ENCODE data around the gene RUSC2.
"Not testable (repeated sequence)": the region's sequence is repeated elsewhere in the genome, so short reads cannot be mapped to it uniquely, and the experiment has no call there.

Gene RUSC2

GRCh38 chr9:35522187-35522586 is 32.3 kb downstream of the RUSC2 start:
- DNase-seq (ENCODE audit: low read depth in 4 of 4, low spot score in 1 of 4): no peak

DNA sequence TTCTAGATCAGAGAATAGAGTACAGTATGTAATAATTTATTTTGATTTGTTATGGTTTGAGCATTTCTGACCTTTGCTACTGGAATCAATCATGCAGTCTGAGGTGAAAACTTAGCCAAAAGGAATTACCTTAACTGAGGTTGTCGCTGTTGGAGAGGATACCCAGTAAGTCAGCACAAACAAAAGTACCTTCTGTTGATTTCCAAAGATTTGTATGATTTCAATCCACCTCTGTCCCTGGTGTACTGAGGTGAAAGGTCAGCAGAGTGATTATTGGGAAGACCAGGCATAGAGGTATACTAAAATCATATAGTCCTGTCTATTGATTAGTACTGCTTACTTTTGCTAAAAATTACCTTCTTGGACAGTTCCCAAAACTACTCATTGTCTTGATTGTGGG is 32.8 kb downstream of the RUSC2 start:
- DNase-seq (ENCODE audit: low read depth in 4 of 4, low spot score in 1 of 4): no peak

DNA sequence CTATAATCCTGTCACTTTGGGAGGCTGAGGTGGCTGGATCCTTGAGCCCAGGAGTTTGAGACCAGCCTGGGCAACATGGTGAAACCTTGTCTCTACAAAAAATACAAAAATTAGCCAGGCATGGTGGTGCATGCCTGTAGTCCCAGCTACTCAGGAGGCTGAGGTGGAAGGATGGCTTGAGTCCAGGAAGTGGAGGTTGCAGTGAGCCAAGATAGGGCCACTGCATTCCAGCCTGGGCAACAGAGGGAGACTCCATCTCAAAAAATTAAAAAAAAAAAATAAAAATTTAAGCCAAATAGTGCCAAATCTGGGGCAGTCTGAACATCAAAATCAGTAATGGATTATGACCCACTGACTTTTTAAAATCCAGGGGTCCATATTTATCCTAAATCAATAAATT is 33.6 kb downstream of the RUSC2 start:
- not testable (repeated sequence) for DNase-seq (ENCODE audit: low read depth in 4 of 4, low spot score in 1 of 4)

GRCh38 chr9:35526087-35526801 is 36.3 kb downstream of the RUSC2 start:
- DNase-seq (ENCODE audit: low read depth in 4 of 4, low spot score in 1 of 4): no peak

DNA sequence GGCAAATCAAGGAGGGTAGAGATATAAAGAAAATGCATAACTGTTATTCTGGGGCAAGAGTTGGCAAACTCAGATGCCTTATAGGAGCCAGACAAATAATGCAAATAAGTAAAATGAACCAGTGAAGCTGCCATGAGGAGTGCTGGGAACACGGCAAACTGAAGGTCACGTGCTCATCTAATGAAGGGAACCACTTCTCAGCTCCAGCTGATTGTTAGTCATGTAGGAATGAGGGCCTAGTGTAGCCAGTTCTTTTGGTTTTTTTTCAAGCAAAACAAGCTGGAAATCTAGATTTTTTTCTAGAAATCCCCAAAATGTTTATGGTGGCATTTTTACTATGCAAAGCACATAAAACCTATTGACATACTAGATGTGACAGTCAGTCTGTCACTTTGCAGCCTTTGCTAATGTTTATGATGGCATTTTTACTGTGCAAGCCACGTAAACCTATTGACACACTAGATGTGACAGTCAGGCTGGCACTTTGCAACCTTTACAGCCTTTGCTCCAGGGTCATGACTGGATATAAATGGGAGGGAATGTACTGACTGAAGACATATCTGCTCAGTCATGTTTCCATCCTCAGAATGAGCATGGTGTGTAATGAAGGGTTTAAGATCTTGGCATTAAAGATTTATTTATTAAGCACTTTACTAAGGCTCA is 39.4 kb downstream of the RUSC2 start:
- no peak for DNase-seq (ENCODE audit: low read depth in 4 of 4, low spot score in 1 of 4)

- no peak for DNase-seq (ENCODE audit: low read depth in 4 of 4, low spot score in 1 of 4)
Measured at GRCh38 chr9:35533398-35533797, 43.5 kb downstream of the RUSC2 start.

- not testable (repeated sequence) for DNase-seq (ENCODE audit: low read depth in 4 of 4, low spot score in 1 of 4)
Measured at GRCh38 chr9:35534921-35535320, 45.0 kb downstream of the RUSC2 start.

- DNase-seq (ENCODE audit: low read depth in 4 of 4, low spot score in 1 of 4): no peak
Measured at GRCh38 chr9:35537913-35538312, 48.0 kb downstream of the RUSC2 start.

DNA sequence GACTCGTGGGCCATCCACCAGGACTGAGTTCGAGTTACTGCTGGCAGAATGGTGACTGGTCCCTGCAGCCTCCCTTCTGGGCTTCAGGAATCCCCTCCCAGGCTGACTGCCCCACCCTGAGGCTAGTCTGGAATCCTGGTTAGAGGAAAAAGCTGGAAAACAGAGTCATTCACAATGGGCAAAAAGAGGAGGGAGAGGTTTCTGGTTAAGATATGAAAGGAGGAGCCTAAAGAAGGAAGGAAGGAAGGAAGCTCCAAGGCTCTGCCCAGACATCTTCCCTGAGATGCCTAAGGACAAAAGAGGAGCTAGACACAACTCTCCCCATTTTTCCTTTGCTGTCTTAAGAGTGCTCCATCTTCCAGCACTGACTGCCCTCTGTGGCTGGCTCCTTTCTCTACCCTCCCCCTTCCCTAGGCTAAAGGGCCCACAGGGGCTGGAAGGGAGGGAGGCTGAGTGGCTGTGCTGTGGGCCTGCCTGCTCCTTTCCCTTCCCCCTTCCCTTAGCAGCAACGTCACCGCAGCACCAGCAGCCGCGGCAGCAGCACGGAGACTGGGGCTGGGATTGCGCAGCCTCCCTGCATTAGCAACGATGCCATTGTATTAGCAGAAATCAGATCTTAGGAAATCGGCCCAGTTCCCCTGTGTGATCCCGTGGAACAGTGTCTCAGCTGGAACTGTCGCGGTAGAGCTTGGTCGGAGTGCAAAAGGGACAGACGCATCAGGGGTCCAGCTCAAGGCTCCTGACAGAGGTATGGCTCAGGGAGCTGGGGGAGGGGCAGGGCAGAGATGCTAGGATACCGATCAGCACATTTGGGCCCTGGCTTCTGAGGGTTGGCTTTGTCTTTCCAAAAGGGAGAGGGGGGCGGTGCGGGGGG is 48.7 kb downstream of the RUSC2 start:
- no peak for DNase-seq (ENCODE audit: low read depth in 4 of 4, low spot score in 1 of 4)

Measured in stimulated activated CD4-positive, alpha-beta T cell treated with anti-CD3 and anti-CD28 coated beads, Interleukin-1b, Interleukin-23, amount 100 ng/mL, for 24 hours (primary cell).